ENCODE results near the gene BCL7C. TPM values are rescaled to one million over a fixed set of nuclear protein-coding genes. Genes with fewer than 3 reads are reported as not detected.
"Not testable (repeated sequence)": the region's sequence is repeated elsewhere in the genome, so short reads cannot be mapped to it uniquely, and the experiment has no call there.

Gene BCL7C
- polyA plus RNA-seq, 1 donor = 32.7 TPM

DNA sequence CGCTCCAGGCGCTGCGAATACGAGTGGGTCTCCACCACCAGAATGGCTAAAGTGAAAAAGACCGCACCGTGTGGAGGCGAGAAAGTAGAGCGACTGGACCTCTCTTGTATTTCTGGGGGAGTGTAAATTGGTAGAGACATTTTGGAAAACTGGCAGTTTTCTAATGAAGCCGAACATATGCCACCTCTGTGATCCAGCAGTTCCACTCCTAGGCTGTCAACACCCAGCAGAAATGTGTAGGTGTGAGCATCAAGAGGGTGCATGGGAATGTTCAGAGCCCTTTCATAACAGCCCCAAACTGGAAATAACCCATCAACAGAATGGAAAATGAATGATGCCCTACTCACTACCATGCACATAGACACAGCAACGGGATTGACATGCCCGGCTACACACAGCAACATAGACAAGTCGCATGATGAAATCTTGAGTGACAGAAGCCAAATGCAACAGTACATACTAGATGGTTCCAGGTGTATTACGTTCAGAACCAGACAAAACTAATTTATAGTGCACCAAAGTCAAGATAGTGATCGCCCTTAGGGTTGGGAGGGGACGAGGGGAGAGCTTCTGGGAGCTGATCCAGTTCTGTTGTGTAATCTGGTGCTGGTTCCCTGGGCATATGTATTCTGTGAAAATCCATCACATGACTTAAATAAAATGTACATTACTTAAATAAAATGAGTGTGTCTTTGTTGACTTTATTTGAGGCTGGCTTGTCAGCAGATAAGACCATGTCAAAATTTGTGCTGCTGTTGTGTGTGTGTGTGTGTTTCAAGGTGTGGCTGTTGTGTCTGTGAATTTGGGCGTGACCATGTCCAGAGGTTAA, 877 bp upstream of the BCL7C start:
- DNase-seq = no peak

DNA sequence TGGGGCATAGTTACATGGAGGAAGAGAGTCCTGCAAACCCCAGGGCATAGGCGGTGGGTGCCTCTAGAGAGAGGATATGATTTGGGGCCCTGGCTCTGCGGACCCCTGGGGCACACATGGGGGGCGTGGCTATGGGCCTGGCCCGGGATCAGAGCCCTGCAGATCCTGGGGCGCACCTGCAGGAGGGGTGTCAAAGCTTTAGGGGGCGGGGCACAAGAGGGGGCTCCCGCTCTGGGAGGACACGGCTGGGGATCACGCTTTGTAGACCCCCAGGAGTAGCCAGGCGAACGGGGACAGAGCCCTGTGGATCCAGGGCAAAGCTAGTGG, 497 bp downstream of the BCL7C start:
- DNase-seq = no peak

DNA sequence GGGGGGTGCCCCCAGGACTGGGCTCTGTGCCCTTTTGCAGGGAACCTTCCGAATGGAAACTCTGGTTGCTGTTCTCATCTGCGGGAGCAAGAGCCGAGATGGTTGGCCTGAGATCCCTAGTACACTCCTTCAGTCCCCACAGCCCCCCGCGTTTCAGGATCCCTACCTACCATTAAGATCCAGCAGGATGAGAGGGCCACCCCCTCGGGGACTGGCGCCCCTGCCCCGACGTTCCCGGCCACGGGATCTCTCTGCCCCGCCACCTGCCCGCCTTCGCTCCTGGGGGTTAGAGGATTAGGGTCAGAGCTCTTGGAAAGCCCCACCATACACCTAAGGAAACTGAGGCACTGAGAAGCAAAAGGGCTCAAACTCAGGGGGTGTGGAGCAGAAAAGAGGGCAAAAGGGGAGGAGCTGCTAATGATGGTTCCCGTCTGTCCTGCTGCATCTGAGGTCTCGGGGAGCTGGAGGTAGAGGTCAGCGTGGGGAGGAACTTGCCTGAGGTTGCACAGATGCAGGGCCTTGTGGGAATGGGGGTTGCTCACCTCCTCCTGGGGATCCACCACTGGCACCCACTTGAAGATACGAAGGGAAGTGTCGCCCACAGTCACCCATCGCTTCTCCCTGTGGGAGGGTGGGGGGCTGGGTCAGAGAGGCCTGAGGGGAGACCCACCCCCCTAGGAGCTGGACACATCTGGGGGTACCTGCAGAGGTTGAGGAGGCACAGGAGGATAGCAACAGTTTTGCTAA, 1.0 kb downstream of the BCL7C start:
- no peak for DNase-seq

DNA sequence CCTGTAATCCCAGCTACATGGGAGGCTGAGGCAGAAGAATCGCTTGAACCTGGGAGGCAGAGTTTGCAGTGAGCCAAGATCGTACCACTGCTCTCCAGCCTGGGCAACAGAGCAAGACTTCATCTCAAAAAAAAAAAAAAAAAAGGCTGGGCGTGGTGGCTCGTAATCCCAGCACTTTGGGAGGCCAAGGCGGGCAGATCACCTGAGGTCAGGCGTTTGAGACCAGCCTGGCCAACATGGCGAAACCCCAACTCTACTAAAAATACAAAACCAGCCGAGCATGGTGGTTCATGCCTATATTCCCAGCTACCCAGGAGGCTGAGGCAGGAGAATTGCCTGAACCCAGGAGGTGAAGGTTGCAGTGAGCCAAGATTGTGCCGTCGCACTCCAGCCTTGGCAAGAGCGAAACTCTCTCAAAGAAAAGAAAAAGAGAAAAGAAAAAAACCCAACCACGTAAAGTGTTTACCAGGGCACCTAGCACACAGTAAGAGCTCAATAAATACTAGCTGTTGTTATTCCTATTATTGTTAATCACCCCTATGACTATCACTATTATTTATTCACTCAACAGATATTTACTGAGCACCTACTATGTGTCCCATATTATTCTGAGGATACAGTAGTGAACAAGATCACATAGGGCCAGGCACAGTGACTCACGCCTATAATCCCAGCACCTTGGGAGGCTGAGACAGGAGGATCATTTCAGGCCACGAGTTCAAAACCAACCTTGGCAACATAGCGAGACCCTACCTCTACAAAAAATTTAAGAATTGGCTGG, 2.6 kb downstream of the BCL7C start:
- DNase-seq = not testable (repeated sequence)

- DNase-seq = no peak
These were observed 4.2 kb downstream of the BCL7C start for GRCh38 chr16:30889721-30890120.

- no peak for DNase-seq
These were observed 4.9 kb downstream of the BCL7C start for GRCh38 chr16:30888856-30889499.

DNA sequence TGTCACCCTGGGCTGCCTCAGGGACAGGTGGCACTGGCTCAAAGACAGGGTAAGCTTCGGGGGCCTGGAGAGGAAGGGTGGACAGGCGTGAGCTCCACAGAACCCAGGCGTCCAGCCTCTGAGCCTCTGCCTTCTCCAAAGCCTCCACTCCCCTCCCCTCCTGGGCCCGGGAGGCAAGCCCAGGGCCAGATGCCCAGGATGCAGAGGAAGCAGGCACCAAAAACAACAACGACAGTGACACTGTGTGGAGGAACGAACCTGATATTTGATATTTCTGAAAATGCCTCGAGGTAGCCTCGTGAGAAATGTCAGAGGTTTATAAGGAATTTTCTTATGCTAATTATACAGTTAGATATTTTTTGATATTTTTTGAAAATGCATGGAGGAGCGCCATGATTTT, 6.0 kb downstream of the BCL7C start:
- DNase-seq = no peak

DNA sequence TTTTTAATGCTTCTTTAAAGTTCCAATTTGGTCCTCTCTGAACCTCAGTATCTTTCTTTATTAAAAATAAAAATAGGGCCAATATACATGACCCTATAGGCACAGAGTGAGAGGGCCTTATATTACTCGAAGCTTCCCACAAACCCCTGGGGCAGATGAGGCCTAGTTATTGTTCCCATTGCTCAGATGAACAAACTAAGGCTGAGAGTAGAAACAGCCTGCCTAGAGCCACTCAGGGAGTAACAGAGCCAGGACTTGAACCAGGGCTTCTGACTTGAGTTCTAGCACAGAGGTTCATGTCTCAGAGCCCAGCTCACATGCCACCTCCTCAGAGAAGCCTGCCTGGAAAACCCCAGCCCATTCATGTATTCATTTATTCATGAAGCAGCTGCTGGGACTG, 7.7 kb downstream of the BCL7C start:
- DNase-seq = no peak

- no peak for DNase-seq
These were observed 8.7 kb downstream of the BCL7C start for GRCh38 chr16:30885196-30885595.

- no peak for DNase-seq
These were observed 9.1 kb downstream of the BCL7C start for GRCh38 chr16:30884760-30885159.

GRCh38 chr16:30882429-30883310, 11.2 kb downstream of the BCL7C start:
- DNase-seq = no peak

GRCh38 chr16:30876867-30877266, 17.0 kb downstream of the BCL7C start:
- DNase-seq = no peak

DNA sequence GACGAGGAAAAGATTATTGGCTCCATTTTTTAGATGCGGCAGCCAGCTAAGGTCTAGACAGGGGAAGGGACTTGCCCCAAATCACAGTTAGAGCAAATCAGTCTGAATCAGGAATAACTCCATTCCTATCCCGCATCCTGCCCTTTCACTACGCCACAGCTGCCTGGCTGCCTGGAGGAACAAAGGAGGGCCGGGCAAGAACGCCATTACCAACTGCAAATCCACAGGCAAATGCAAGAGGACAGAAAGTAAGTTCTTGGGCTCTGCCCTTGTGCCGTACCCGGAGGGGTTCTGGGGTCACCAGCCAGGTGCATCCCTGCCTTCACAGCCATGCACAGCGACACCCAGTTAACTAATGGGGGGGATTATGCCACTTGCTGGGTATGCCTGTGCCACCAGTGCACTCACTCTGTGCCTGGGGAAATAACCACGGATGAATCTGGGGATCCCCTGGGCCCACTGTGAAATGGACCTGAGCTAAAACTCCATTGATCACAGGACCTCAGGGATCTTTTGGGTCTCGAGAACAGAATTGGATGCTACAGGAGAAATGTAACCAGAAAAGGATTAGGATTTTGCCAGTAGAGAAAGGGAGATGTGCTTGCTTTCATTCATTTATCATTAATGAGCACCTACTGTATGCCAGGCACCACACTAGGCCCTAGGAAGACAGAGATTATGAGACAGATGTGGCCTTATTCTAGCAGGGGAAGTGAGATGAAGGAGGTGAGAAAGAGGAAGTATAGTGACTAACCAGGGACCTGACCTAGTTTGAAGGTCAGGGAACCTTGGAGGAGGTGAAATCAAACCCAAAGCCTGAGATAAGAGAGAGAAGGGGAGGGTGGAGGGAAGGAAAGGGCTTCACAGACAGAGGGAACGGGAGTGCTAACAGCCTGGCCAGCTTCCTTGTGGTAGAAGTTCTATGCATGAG, 17.7 kb downstream of the BCL7C start:
- no peak for DNase-seq

DNA sequence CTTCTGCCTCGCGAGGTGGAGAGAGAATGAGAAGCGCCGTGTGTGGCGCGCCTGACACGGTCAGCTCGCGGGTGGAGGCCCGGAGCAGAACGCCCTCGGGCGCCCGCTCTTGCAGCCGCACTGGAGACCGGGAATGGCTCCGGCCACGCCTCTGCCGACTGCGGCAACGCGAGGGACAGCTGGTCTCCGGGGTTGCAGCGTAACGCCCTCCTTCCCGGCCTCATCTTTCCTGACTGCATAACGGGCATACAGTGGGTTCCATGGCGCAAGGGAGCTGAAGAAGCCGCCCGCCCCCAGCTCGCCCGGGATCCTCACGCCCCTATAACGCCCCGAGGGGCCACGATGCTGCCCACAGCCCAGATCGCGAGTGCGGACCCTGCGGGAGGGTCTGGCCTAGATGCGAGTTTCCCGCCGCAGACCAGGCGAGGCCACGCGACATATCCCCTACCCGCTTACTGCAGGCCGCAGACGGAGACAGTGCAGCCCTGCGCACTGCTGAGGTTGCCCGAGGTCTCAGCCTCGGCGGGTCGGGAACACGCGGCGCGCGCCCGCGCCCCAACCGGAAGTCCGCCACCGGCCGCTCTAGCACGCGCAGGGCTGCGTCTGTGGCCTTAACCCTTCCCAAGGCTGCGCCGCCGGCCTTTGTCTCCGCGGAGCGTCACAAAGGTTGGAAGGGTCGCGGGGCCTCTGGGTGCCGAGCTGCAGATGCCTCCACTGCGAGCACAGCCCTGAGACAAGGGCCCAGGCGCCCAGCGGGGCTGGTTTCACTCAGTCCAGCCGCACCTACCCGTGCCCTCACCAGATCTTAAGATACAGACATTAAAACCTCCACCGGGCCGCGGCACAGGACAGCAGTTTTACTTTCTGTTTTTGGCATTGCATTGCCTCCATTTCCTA, 18.8 kb downstream of the BCL7C start:
- DNase-seq = peak; percentile 94

- no peak for DNase-seq
These were observed 19.5 kb downstream of the BCL7C start for GRCh38 chr16:30874244-30874820.

DNA sequence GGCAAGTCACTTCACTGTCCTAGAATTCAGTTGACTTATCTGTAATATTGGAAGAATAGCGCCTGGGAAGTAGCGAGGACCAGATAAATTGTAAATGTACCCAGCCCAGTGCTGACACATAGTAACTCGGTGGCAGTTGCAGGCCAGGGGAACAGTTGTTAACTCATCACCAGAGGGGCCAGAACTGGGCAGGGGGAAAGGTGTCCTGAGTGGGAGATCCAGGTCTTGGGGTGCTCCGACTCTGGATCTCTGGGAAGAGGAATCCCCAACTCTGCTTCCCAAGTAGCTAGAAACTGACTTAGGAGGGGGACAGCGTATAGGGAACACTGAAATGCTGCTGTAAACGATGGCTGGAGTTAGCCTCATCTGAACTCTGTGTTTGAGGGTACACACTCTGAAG, 23.0 kb downstream of the BCL7C start:
- DNase-seq = no peak

- no peak for DNase-seq
These were observed 26.1 kb downstream of the BCL7C start for GRCh38 chr16:30867747-30868146.

GRCh38 chr16:30866031-30866430, 27.8 kb downstream of the BCL7C start:
- no peak for DNase-seq

DNA sequence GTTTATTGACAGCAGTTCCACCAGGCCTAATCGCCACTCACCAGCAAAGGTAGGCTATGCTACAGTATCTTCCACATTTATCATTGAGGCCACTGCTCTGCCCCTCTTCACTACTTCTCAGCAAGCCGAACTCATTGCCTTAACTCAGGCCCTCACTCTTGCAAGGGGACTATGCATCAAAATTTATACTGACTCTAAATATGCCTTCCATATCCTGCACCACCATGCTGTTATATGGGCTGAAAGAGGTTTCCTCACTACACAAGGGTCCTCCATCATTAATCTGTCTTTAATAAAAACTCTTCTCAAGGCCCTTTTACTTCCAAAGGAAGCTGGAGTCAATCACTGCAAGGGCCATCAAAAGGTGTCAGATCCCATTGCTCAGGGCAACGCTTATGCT, 30.7 kb downstream of the BCL7C start:
- not testable (repeated sequence) for DNase-seq
